Epithelial cell of proximal tubule (primary cell): ENCODE data around the gene MRGPRG. TPM values are rescaled to one million over a fixed set of nuclear protein-coding genes. Genes with fewer than 3 reads are reported as not detected.

Source experiments
- DNase-seq: peaks from one replicate; pipeline ENCODE4 v3.0.0-alpha.2; 2011; ENCODE audit warnings: low read depth
- H3K4me3 ChIP-seq: 2 replicates; pipeline ENCODE4 v1.5.1; 2011; ENCODE audit warnings: low read depth, mild to moderate bottlenecking, low read length
- CTCF ChIP-seq: conservative IDR thresholded peaks from 2 replicates; pipeline ENCODE4 v1.5.1; 2012; ENCODE audit warnings: low read depth, mild to moderate bottlenecking, low read length
- total RNA-seq: library from RNA; depleted of rRNA; stranded (reverse); fragments of >200 nt; gene quantifications from 2 replicates; pipeline ENCODE4 v1.2.3, GENCODE V29; 2015

Gene MRGPRG
- total RNA-seq, 1 donor from 2014 or later: not detected

- no peak for TF ChIP-seq CTCF
- DNase-seq: no peak
- H3K4me3 ChIP-seq: no peak overlapping the region
Observed at GRCh38 chr11:3193373-3194015, 25.1 kb downstream of the MRGPRG start.

- DNase-seq: no peak
- TF ChIP-seq CTCF: no peak
- no peak overlapping the region for H3K4me3 ChIP-seq
Observed at GRCh38 chr11:3192511-3193372, 25.9 kb downstream of the MRGPRG start.

GRCh38 chr11:3191586-3192324 is 26.9 kb downstream of the MRGPRG start:
- no peak for DNase-seq
- H3K4me3 ChIP-seq: no peak overlapping the region
- TF ChIP-seq CTCF: no peak

GRCh38 chr11:3190600-3190999 is 28.0 kb downstream of the MRGPRG start:
- TF ChIP-seq CTCF: no peak
- no peak for DNase-seq
- H3K4me3 ChIP-seq: no peak overlapping the region

- H3K4me3 ChIP-seq: no peak overlapping the region
- no peak for TF ChIP-seq CTCF
- no peak for DNase-seq
Observed at GRCh38 chr11:3189886-3190583, 28.6 kb downstream of the MRGPRG start.

- DNase-seq: no peak
- TF ChIP-seq CTCF: no peak
- no peak overlapping the region for H3K4me3 ChIP-seq
Observed at GRCh38 chr11:3189196-3189843, 29.3 kb downstream of the MRGPRG start.
